ENCODE results near the gene FYCO1. TPM values are rescaled to one million over a fixed set of nuclear protein-coding genes. Genes with fewer than 3 reads are reported as not detected.

Gene FYCO1
- total and polyA plus RNA-seq, 2 of the 13 experiments (the other 11 are each of a cell fraction or from before 2014, with no cell fraction given) = 2.7 to 4.2 TPM

DNA sequence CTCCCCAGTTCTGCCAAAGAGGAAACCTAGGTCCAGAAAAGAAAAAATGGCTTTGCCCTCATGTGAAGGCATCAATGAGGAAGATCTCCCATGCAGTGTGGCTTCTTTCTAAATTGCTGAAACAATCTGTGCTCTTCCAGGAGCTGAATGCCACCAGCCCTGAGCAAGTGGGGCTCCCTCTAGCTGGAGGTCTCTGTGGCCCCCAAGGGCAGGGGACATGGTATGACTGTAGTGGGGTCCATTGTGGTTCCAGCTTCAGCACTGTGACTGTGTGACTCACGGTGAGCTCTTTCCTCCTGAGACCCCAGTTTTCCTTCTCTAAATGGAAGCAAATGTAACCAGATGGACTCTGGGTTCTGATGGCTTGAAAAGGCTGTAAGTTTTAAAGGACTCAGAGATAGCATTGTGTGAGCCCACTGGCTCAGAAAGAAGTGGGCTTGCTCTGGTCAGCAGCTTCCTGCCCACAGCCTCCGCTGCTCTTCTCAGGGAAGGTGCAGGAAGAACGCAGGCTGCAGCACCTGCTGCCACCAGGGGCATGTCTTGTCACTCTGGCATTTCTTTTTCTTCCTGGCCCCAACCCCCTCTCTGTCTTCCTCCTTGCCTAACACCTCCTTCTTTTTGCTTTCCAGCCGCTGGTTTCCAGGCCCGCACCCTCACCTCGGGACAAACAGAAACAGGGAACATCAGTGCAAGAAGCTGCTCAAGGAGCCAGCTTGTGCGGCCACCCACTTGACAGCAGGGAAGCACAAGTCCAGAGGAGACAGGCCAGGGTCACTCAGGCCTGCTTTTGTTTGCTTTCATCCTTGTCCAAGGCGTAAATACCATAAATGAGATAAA lies 58.2 kb downstream of the FYCO1 start:
- BruUV-seq (replicated peaks) = no TSS peak
- no peak for ATAC-seq

More for the DNA sequence above, 58.2 kb downstream of the FYCO1 start:
- Histone ChIP-seq H3K4me2 (ENCODE audit: low read depth, low read length) (no peak overlapping the region), H3K9ac (ENCODE audit: insufficient read depth, low read depth, low read length) (no peak overlapping the region), H3K27me3 (ENCODE audit: control insufficient read depth in 1 of 2, insufficient read depth in 2 of 2, low read length in 2 of 2) (no peaks in the 10 kb centered on the region), H3K4me1 (ENCODE audit: insufficient read depth, low read length) (no peaks in the 10 kb centered on the region), H3K9me3 (ENCODE audit: low read length) (no peaks in the 10 kb centered on the region), H3K36me3 (replicated peaks in 1 of 2; ENCODE audit: control insufficient read depth in 1 of 2, insufficient read depth in 2 of 2, low read length in 2 of 2) (peaks cover 7 to 51% of the 10 kb centered on the region in 2 experiments), H3K27ac (ENCODE audit: extremely low read length, insufficient read depth, low read length) (no peak overlapping the region), H4K20me1 (ENCODE audit: insufficient read depth, low read length) (no peaks in the 10 kb centered on the region), H3K79me2 (ENCODE audit: insufficient read depth, low read length) (no peaks in the 10 kb centered on the region), H3K4me3 (replicated peaks in 1 of 3; ENCODE audit: insufficient read depth in 1 of 3, low read depth in 2 of 3, low read length in 3 of 3) (no peak overlapping the region), H2AFZ (ENCODE audit: low read length) (no peak overlapping the region)
- DNase-seq (ENCODE audit: low spot score) = no peak
- FAIRE-seq = no peak
- ChIA-PET POLR2A (no interaction called here), CTCF (ENCODE audit: low intra/inter-chr PET ratio, low total read pairs) (interaction anchor here (6.2 kb wide), 1 partner anchor 141 kb away, joined by 126 read pairs; no protein-coding TSS in a partner anchor)
- intact Hi-C loops (cut with micrococcal nuclease; ENCODE audit: unreplicated experiment) (loop anchor here (1.0 kb wide), 1 partner anchor 142 kb away; no protein-coding TSS in a partner anchor), in situ Hi-C loops (cut with HindIII; ENCODE audit: extremely low pct_ligation_motif_present, low pct_unique_long_range_greater_than_20kb) (loop anchor here (5.0 kb wide), 1 partner anchor 140 kb away; no protein-coding TSS in a partner anchor)
- TF ChIP-seq, protein P1, sequence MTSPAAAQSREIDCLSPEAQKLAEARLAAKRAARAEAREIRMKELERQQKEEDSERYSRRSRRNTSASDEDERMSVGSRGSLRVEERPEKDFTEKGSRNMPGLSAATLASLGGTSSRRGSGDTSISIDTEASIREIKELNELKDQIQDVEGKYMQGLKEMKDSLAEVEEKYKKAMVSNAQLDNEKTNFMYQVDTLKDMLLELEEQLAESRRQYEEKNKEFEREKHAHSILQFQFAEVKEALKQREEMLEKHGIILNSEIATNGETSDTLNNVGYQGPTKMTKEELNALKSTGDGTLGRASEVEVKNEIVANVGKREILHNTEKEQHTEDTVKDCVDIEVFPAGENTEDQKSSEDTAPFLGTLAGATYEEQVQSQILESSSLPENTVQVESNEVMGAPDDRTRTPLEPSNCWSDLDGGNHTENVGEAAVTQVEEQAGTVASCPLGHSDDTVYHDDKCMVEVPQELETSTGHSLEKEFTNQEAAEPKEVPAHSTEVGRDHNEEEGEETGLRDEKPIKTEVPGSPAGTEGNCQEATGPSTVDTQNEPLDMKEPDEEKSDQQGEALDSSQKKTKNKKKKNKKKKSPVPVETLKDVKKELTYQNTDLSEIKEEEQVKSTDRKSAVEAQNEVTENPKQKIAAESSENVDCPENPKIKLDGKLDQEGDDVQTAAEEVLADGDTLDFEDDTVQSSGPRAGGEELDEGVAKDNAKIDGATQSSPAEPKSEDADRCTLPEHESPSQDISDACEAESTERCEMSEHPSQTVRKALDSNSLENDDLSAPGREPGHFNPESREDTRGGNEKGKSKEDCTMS (CRISPR knock-in tag; conservative IDR thresholded peaks at IDR 0.05) = no peak
- no peak for TF ChIP-seq ZNF317 (CRISPR knock-in tag; IDR thresholded peaks at IDR 0.05)
- TF ChIP-seq, protein P2, sequence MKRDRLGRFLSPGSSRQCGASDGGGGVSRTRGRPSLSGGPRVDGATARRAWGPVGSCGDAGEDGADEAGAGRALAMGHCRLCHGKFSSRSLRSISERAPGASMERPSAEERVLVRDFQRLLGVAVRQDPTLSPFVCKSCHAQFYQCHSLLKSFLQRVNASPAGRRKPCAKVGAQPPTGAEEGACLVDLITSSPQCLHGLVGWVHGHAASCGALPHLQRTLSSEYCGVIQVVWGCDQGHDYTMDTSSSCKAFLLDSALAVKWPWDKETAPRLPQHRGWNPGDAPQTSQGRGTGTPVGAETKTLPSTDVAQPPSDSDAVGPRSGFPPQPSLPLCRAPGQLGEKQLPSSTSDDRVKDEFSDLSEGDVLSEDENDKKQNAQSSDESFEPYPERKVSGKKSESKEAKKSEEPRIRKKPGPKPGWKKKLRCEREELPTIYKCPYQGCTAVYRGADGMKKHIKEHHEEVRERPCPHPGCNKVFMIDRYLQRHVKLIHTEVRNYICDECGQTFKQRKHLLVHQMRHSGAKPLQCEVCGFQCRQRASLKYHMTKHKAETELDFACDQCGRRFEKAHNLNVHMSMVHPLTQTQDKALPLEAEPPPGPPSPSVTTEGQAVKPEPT (CRISPR knock-in tag; IDR thresholded peaks at IDR 0.05; ENCODE audit: low read depth) = no peak
- no peak for TF ChIP-seq AGO2 (optimal IDR thresholded peaks at IDR 0.05; ENCODE audit: low read depth, low read length)
- no peak for TF ChIP-seq ESRRA (CRISPR knock-in tag; IDR thresholded peaks at IDR 0.05; ENCODE audit: low read depth)
- no peak for TF ChIP-seq KAT7 (CRISPR knock-in tag; IDR thresholded peaks at IDR 0.05; ENCODE audit: borderline replicate concordance)
- no peak for TF ChIP-seq ZNF543 (CRISPR knock-in tag; IDR thresholded peaks at IDR 0.05)
- no peak for TF ChIP-seq RELA (CRISPR knock-in tag; IDR thresholded peaks at IDR 0.05)
- TF ChIP-seq FOXC1 (CRISPR knock-in tag; IDR thresholded peaks at IDR 0.05; ENCODE audit: borderline replicate concordance) = no peak
- no peak for TF ChIP-seq TCF7 (IDR thresholded peaks at IDR 0.05; ENCODE audit: low read depth)
- no peak for TF ChIP-seq KLF12 (CRISPR knock-in tag; IDR thresholded peaks at IDR 0.05; ENCODE audit: borderline replicate concordance)
- TF ChIP-seq MED1 (CRISPR knock-in tag; IDR thresholded peaks at IDR 0.05) = no peak
- no peak for TF ChIP-seq MEF2D (CRISPR knock-in tag; IDR thresholded peaks at IDR 0.05)
- TF ChIP-seq NAIF1 (CRISPR knock-in tag; IDR thresholded peaks at IDR 0.05; ENCODE audit: borderline replicate concordance) = no peak
- TF ChIP-seq FOXO1 (CRISPR knock-in tag; IDR thresholded peaks at IDR 0.05) = no peak
- TF ChIP-seq ZNF878 (CRISPR knock-in tag; IDR thresholded peaks at IDR 0.05) = no peak
- TF ChIP-seq, protein P3, sequence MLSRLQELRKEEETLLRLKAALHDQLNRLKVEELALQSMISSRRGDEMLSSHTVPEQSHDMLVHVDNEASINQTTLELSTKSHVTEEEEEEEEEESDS (CRISPR knock-in tag; IDR thresholded peaks at IDR 0.05; ENCODE audit: borderline replicate concordance) = no peak
- no peak for TF ChIP-seq NFE2L2 (IDR thresholded peaks at IDR 0.05; ENCODE audit: low read length)
- no peak for TF ChIP-seq HNRNPLL (IDR thresholded peaks at IDR 0.05; ENCODE audit: low read depth, low read length, poor library complexity, severe bottlenecking)
- WGBS (ENCODE audit: low lambda C conversion rate) = 96% methylated on average over 8 of the region's 8 CpGs

Data from HepG2 (cell line).